ENCODE results near the gene HSF2BP.
"Not testable (repeated sequence)": the region's sequence is repeated elsewhere in the genome, so short reads cannot be mapped to it uniquely, and the experiment has no call there.

The HSF2BP gene

GRCh38 chr21:43687566-43688399 lies 28.5 kb upstream of the HSF2BP start:
- DNase-seq, result no peak

- DNase-seq, result no peak
These were observed 27.7 kb upstream of the HSF2BP start for GRCh38 chr21:43686811-43687565.

GRCh38 chr21:43684424-43684823 lies 25.1 kb upstream of the HSF2BP start:
- no peak for DNase-seq

- no peak for DNase-seq
These were observed 22.4 kb upstream of the HSF2BP start for GRCh38 chr21:43681650-43682049.

- not testable (repeated sequence) for DNase-seq
These were observed 21.1 kb upstream of the HSF2BP start for GRCh38 chr21:43680421-43680820.

- no peak for DNase-seq
These were observed 20.7 kb upstream of the HSF2BP start for GRCh38 chr21:43679951-43680350.

- no peak for DNase-seq
These were observed 17.1 kb upstream of the HSF2BP start for GRCh38 chr21:43676391-43676790.

GRCh38 chr21:43675871-43676270 lies 16.6 kb upstream of the HSF2BP start:
- DNase-seq, result no peak

- no peak for DNase-seq
These were observed 10.7 kb upstream of the HSF2BP start for GRCh38 chr21:43669828-43670605.

- DNase-seq, result no peak
These were observed 8.1 kb upstream of the HSF2BP start for GRCh38 chr21:43667191-43667904.

- no peak for DNase-seq
These were observed 6.6 kb upstream of the HSF2BP start for GRCh38 chr21:43665879-43666278.

GRCh38 chr21:43664358-43664757 lies 5.1 kb upstream of the HSF2BP start:
- no peak for DNase-seq

GRCh38 chr21:43663033-43663432 lies 3.7 kb upstream of the HSF2BP start:
- DNase-seq, result no peak

- no peak for DNase-seq
These were observed 3.0 kb upstream of the HSF2BP start for GRCh38 chr21:43662286-43662685.

- DNase-seq, result no peak
These were observed 536 bp downstream of the HSF2BP start for GRCh38 chr21:43658769-43659135.

- no peak for DNase-seq
These were observed 1.1 kb downstream of the HSF2BP start for GRCh38 chr21:43658088-43658741.

- no peak for DNase-seq
These were observed 1.8 kb downstream of the HSF2BP start for GRCh38 chr21:43657355-43658087.

- DNase-seq, result no peak
These were observed 4.3 kb downstream of the HSF2BP start for GRCh38 chr21:43654806-43655489.

GRCh38 chr21:43653626-43654025 lies 5.7 kb downstream of the HSF2BP start:
- DNase-seq, result no peak

GRCh38 chr21:43652616-43653015 lies 6.7 kb downstream of the HSF2BP start:
- no peak for DNase-seq

GRCh38 chr21:43651926-43652325 lies 7.4 kb downstream of the HSF2BP start:
- not testable (repeated sequence) for DNase-seq
